Measurements from ENCODE around the gene LBH. TPM values are rescaled to one million over a fixed set of nuclear protein-coding genes. Genes with fewer than 3 reads are reported as not detected.

LBH gene
- total RNA-seq (2014; rRNA removed; shearing (Covaris generic)) (21.0 and 30.3 TPM in 2 replicates), polyA plus RNA-seq (2016; fragmentation: Nextera tagmentation; extraction: Ambion mirVana) (17.5 and 21.1 TPM in 2 replicates)
- long read RNA-seq, partial matches to known transcripts: 0 of 4 reads
- long read RNA-seq, other reads (novel, unspliced or antisense): 2 of 4 reads

GRCh38 chr2:30231212-30231995 lies at the start of gene LBH:
Gene LBH, plus strand, starts transcription at chr2:30231534. Its CDS starts 205 bp downstream, at chr2:30231739.
- Mint-ChIP-seq H3K9me3 (no peaks in the 10 kb centered on the region), H3K4me3 (peak within 1 kb of the TSS; percentile 85), H3K27ac (no peak within 1 kb of the TSS), H3K4me1 (peaks cover 21% of the 10 kb centered on the region), H3K36me3 (ENCODE audit: low read depth) (peaks cover 3% of the 10 kb centered on the region; the same call in 1 of the 3 replicates), H3K27me3 (ENCODE audit: insufficient read depth, low read depth, poor library complexity) (peaks cover 26% of the 10 kb centered on the region)
- Histone ChIP-seq H3K4me3 (peak within 1 kb of the TSS; percentile 87), H3K4me1 (ENCODE audit: insufficient read depth) (peaks cover 16% of the 10 kb centered on the region), H3K79me2 (replicated peaks; ENCODE audit: insufficient read depth) (peaks cover 18% of the 10 kb centered on the region), H3K9me2 (ENCODE audit: insufficient read depth) (no peaks in the 10 kb centered on the region), H4K20me1 (replicated peaks; ENCODE audit: insufficient read depth) (peaks cover 8% of the 10 kb centered on the region; the same call in 1 of the 2 replicates), H2AFZ (peak within 1 kb of the TSS; percentile 97), H3K4me2 (peak within 1 kb of the TSS; percentile 100), H3K27me3 (ENCODE audit: insufficient read depth) (peaks cover 37% of the 10 kb centered on the region), H3K36me3 (ENCODE audit: insufficient read depth) (no peaks in the 10 kb centered on the region), H3F3A (replicated peaks; ENCODE audit: low read depth) (0 out of 2 replicates have a peak, but pooled peaks cover 3% of the 10 kb centered on the region), H3K27ac (ENCODE audit: low read depth) (0 out of 2 replicates have a peak within 1 kb of the TSS, but pooled peaks have one; percentile 69)
- DNase-seq (ENCODE audit: low spot score) (peak; percentile 74), ATAC-seq (peak; percentile 35)
- peak; percentile 89 for TF ChIP-seq POLR2AphosphoS5 (IDR thresholded peaks at IDR 0.05; ENCODE audit: low read depth)
- no peak for TF ChIP-seq REST (IDR thresholded peaks at IDR 0.05; ENCODE audit: unreplicated experiment)
- TF ChIP-seq NANOG (IDR thresholded peaks at IDR 0.05; ENCODE audit: borderline replicate concordance): no peak
- peak; percentile 63; the same call in 1 of the 2 replicates for TF ChIP-seq CREB1 (CRISPR knock-in tag; IDR thresholded peaks at IDR 0.05; ENCODE audit: low read depth)
- peak; percentile 76; the same call in 1 of the 2 replicates for TF ChIP-seq ZNF114 (CRISPR knock-in tag; IDR thresholded peaks at IDR 0.05)
- no peak for TF ChIP-seq EZH2 (IDR thresholded peaks at IDR 0.05; ENCODE audit: low read depth, unreplicated experiment)

GRCh38 chr2:30184035-30184434 lies 47.3 kb upstream of the LBH start:
- DNase-seq (ENCODE audit: low spot score) (no peak), ATAC-seq (no peak)
- no peaks in the 10 kb centered on the region for H3K79me2 ChIP-seq (replicated peaks; ENCODE audit: insufficient read depth)
- no peak overlapping the region; the same call in 1 of the 2 replicates for H2AFZ ChIP-seq
- H3K36me3 ChIP-seq (ENCODE audit: insufficient read depth): no peaks in the 10 kb centered on the region
- no peaks in the 10 kb centered on the region for H3K4me1 ChIP-seq (ENCODE audit: insufficient read depth)
- Mint-ChIP-seq H3K27me3 (ENCODE audit: insufficient read depth, low read depth, poor library complexity) (no peaks in the 10 kb centered on the region), H3K4me1 (no peaks in the 10 kb centered on the region), H3K9me3 (no peaks in the 10 kb centered on the region), H3K4me3 (no peak overlapping the region), H3K36me3 (ENCODE audit: low read depth) (no peaks in the 10 kb centered on the region), H3K27ac (no peak overlapping the region)
- H3K4me2 ChIP-seq: no peak overlapping the region
- no peaks in the 10 kb centered on the region for H4K20me1 ChIP-seq (replicated peaks; ENCODE audit: insufficient read depth)
- no peaks in the 10 kb centered on the region for H3F3A ChIP-seq (replicated peaks; ENCODE audit: low read depth)
- no peak overlapping the region for H3K4me3 ChIP-seq
- H3K27ac ChIP-seq (ENCODE audit: low read depth): no peak overlapping the region
- H3K9me2 ChIP-seq (ENCODE audit: insufficient read depth): peaks cover 7% of the 10 kb centered on the region; the same call in 1 of the 2 replicates
- no peaks in the 10 kb centered on the region for H3K27me3 ChIP-seq (ENCODE audit: insufficient read depth)
- TF ChIP-seq REST (IDR thresholded peaks at IDR 0.05; ENCODE audit: unreplicated experiment): no peak
- TF ChIP-seq CREB1 (CRISPR knock-in tag; IDR thresholded peaks at IDR 0.05; ENCODE audit: low read depth): no peak
- no peak for TF ChIP-seq ZNF114 (CRISPR knock-in tag; IDR thresholded peaks at IDR 0.05)
- no peak for TF ChIP-seq JUNB (IDR thresholded peaks at IDR 0.05; ENCODE audit: unreplicated experiment)
- TF ChIP-seq POLR2AphosphoS5 (IDR thresholded peaks at IDR 0.05; ENCODE audit: low read depth): no peak
- TF ChIP-seq EZH2 (IDR thresholded peaks at IDR 0.05; ENCODE audit: low read depth, unreplicated experiment): no peak
- TF ChIP-seq STAT1 (IDR thresholded peaks at IDR 0.05; ENCODE audit: unreplicated experiment): no peak
- TF ChIP-seq NANOG (IDR thresholded peaks at IDR 0.05; ENCODE audit: borderline replicate concordance): no peak
- no peak for TF ChIP-seq EZH2phosphoT487 (IDR thresholded peaks at IDR 0.05; ENCODE audit: unreplicated experiment)
- TF ChIP-seq, protein P1, sequence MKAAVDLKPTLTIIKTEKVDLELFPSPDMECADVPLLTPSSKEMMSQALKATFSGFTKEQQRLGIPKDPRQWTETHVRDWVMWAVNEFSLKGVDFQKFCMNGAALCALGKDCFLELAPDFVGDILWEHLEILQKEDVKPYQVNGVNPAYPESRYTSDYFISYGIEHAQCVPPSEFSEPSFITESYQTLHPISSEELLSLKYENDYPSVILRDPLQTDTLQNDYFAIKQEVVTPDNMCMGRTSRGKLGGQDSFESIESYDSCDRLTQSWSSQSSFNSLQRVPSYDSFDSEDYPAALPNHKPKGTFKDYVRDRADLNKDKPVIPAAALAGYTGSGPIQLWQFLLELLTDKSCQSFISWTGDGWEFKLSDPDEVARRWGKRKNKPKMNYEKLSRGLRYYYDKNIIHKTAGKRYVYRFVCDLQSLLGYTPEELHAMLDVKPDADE (IDR thresholded peaks at IDR 0.05): no peak
- TF ChIP-seq, protein P2, sequence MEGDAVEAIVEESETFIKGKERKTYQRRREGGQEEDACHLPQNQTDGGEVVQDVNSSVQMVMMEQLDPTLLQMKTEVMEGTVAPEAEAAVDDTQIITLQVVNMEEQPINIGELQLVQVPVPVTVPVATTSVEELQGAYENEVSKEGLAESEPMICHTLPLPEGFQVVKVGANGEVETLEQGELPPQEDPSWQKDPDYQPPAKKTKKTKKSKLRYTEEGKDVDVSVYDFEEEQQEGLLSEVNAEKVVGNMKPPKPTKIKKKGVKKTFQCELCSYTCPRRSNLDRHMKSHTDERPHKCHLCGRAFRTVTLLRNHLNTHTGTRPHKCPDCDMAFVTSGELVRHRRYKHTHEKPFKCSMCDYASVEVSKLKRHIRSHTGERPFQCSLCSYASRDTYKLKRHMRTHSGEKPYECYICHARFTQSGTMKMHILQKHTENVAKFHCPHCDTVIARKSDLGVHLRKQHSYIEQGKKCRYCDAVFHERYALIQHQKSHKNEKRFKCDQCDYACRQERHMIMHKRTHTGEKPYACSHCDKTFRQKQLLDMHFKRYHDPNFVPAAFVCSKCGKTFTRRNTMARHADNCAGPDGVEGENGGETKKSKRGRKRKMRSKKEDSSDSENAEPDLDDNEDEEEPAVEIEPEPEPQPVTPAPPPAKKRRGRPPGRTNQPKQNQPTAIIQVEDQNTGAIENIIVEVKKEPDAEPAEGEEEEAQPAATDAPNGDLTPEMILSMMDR (conservative IDR thresholded peaks at IDR 0.05; ENCODE audit: low read depth in 2 of 2): no peak
